WI38 (cell line): ENCODE data around the gene ZNF514.
A peak's percentile ranks its signal among the peaks of the same experiment; 100 is the strongest.

ENCODE experiments used
- H3K4me3 ChIP-seq: 2 replicates; pipeline ENCODE4 v1.5.1; 2011; ENCODE audit warnings: low read depth, mild to moderate bottlenecking, control low read depth, low read length
- TF ChIP-seq, protein P1 (sequence below): IDR thresholded peaks from 2 replicates; pipeline ENCODE4 v1.5.1; 2012; ENCODE audit warnings: low read depth, mild to moderate bottlenecking, control low read depth, low read length

ZNF514 gene

DNA sequence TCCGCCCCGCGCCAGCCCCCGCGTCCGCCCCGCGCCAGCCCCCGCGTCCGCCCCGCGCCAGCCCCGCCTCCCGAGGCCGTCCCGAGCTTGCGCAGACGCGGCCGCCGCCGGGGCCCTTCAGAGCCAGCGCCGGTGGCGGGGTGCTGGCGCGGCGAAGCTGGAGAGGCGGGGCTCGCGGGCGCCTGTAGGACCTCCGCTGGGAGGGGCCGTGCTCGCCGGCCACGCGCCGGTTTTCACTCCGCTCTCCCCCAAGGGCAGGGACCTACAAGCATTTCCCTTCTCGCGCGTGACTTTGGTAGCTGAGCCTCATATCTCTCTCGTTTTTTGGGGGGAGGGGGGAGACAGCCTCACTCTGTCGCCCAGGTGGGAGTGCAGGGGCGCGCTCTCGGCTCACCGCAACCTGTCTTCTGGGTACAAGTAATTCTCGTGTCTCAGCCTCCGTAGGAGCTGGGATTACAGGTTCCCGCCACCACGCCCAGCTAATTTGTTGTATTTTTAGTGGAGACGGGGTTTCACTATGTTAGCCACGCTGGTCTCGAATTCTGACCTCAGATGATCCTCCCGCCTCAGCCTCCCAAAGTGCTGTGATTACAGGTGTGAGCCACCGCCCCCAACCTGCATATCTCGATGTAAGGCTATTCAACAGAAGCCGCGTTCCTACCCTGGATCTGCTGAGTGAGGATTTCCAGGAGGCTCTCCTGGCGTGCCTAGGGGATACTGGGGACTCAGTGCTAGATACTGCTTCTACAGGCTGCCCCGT, at the start of gene ZNF514:
Gene ZNF514, minus strand, starts transcription at position 159 of the 760 bp plus-strand sequence. CDS start 6,595 bp downstream, outside the sequence.
- H3K4me3 ChIP-seq: peak within 1 kb of the TSS; percentile 72
- TF ChIP-seq, protein P1, sequence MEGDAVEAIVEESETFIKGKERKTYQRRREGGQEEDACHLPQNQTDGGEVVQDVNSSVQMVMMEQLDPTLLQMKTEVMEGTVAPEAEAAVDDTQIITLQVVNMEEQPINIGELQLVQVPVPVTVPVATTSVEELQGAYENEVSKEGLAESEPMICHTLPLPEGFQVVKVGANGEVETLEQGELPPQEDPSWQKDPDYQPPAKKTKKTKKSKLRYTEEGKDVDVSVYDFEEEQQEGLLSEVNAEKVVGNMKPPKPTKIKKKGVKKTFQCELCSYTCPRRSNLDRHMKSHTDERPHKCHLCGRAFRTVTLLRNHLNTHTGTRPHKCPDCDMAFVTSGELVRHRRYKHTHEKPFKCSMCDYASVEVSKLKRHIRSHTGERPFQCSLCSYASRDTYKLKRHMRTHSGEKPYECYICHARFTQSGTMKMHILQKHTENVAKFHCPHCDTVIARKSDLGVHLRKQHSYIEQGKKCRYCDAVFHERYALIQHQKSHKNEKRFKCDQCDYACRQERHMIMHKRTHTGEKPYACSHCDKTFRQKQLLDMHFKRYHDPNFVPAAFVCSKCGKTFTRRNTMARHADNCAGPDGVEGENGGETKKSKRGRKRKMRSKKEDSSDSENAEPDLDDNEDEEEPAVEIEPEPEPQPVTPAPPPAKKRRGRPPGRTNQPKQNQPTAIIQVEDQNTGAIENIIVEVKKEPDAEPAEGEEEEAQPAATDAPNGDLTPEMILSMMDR: no peak

- TF ChIP-seq, protein P1: no peak
- H3K4me3 ChIP-seq: peak overlapping the region; percentile 60
Observed at GRCh38 chr2:95208106-95208505, 48.5 kb upstream of the ZNF514 start.

DNA sequence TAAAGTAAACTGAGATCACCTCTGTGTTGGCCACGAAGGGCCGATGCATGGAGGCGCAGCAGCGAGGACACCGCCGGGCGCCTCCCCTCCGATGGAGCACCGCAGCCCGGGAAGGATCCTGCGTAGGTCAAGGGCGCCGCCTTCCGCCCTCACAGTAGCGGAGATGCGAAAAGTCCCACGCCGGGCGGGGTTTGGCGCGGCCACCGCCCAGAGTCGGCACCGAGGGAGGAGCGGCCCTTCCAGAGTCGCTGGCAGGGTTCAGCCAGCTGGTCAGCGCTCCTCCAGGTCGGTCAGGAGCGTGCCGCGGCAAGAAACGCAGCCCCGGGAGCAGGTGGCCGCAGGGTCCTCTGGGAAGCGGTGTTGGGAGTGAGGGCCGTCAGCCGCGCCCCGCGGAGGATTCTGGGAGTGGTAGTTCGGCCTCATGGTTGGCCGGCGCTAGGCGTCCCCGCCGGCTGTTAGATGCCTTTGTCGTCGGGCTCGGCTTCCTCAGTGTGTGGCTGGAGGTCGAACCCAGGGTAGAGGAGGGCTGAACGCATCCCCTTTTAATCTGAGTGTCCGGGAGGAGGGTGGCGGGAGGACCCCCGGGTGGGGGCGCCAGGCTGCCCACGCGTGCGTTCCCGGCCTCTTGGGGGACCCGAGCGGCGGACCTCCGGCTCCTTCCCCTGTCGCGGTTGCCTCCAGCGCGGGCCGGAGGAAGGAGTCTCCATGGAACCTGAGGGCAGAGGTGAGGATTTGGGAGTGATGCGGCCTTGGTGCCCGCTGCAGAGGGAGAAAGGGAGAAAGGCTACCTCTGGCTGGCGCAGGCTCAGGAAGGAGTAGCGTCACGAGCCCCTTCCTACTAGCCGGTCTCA, 47.7 kb upstream of the ZNF514 start, which contains the start of gene ZNF892:
Gene ZNF892, plus strand, starts transcription at position 411 of the 851 bp plus-strand sequence. Its CDS starts 295 bp downstream, at position 706.
- peak within 1 kb of the TSS; percentile 60 for H3K4me3 ChIP-seq
- TF ChIP-seq, protein P1: 0 out of 2 replicates have a peak, but pooled peaks have one; percentile 9

- TF ChIP-seq, protein P1: no peak
- H3K4me3 ChIP-seq: no peak overlapping the region; the same call in 1 of the 2 replicates
Observed at GRCh38 chr2:95206096-95206495, 46.4 kb upstream of the ZNF514 start.

GRCh38 chr2:95204396-95204795, 44.7 kb upstream of the ZNF514 start:
- TF ChIP-seq, protein P1: no peak
- H3K4me3 ChIP-seq: no peak overlapping the region

- TF ChIP-seq, protein P1: no peak
- no peak overlapping the region for H3K4me3 ChIP-seq
Observed at GRCh38 chr2:95203911-95204310, 44.3 kb upstream of the ZNF514 start.
